ENCODE data around the gene SLC6A18. TPM values are rescaled to one million over a fixed set of nuclear protein-coding genes. Genes with fewer than 3 reads are reported as not detected.

SLC6A18 gene
- total and polyA plus RNA-seq, 9 donors, result not detected

- Histone ChIP-seq H3K27ac (ENCODE audit: low read length) (no peak overlapping the region), H3K9me3 (replicated peaks; ENCODE audit: control insufficient read depth, low read depth, low read length) (no peaks in the 10 kb centered on the region), H3K27me3 (ENCODE audit: control insufficient read depth, insufficient read depth, low read length) (peaks cover 64% of the 10 kb centered on the region), H3K36me3 (ENCODE audit: control insufficient read depth, insufficient read depth, low read length) (no peaks in the 10 kb centered on the region), H3K4me3 (ENCODE audit: low read length) (no peak overlapping the region), H3K4me1 (ENCODE audit: control insufficient read depth, insufficient read depth, low read length) (no peaks in the 10 kb centered on the region)
- WGBS (ENCODE audit: insufficient coverage), result 62% methylated on average over 18 of the region's 21 CpGs
- DNase-seq, result no peak
These were observed 19.1 kb downstream of the SLC6A18 start for GRCh38 chr5:1244255-1244654.

GRCh38 chr5:1244976-1245375, 19.8 kb downstream of the SLC6A18 start:
- H3K4me1 ChIP-seq (ENCODE audit: control insufficient read depth, insufficient read depth, low read length), result no peaks in the 10 kb centered on the region
- no peaks in the 10 kb centered on the region for H3K9me3 ChIP-seq (replicated peaks; ENCODE audit: control insufficient read depth, low read depth, low read length)
- H3K36me3 ChIP-seq (ENCODE audit: control insufficient read depth, insufficient read depth, low read length), result no peaks in the 10 kb centered on the region
- H3K4me3 ChIP-seq (ENCODE audit: low read length), result no peak overlapping the region
- H3K27me3 ChIP-seq (ENCODE audit: control insufficient read depth, insufficient read depth, low read length), result peaks cover 69% of the 10 kb centered on the region
- 60% methylated on average over 8 of the region's 10 CpGs for WGBS (ENCODE audit: insufficient coverage)
- no peak for DNase-seq
- H3K27ac ChIP-seq (ENCODE audit: low read length), result no peak overlapping the region

GRCh38 chr5:1245905-1246576, 20.9 kb downstream of the SLC6A18 start:
- Histone ChIP-seq H3K4me1 (ENCODE audit: control insufficient read depth, insufficient read depth, low read length) (no peaks in the 10 kb centered on the region), H3K27me3 (ENCODE audit: control insufficient read depth, insufficient read depth, low read length) (peaks cover 70% of the 10 kb centered on the region), H3K4me3 (ENCODE audit: low read length) (no peak overlapping the region), H3K9me3 (replicated peaks; ENCODE audit: control insufficient read depth, low read depth, low read length) (no peaks in the 10 kb centered on the region), H3K27ac (ENCODE audit: low read length) (no peak overlapping the region), H3K36me3 (ENCODE audit: control insufficient read depth, insufficient read depth, low read length) (no peaks in the 10 kb centered on the region)
- DNase-seq, result no peak
- WGBS (ENCODE audit: insufficient coverage), result 25% methylated on average over 55 of the region's 58 CpGs

GRCh38 chr5:1246711-1247431, 21.7 kb downstream of the SLC6A18 start:
- Histone ChIP-seq H3K36me3 (ENCODE audit: control insufficient read depth, insufficient read depth, low read length) (no peaks in the 10 kb centered on the region), H3K27ac (ENCODE audit: low read length) (no peak overlapping the region), H3K4me3 (ENCODE audit: low read length) (no peak overlapping the region), H3K4me1 (ENCODE audit: control insufficient read depth, insufficient read depth, low read length) (no peaks in the 10 kb centered on the region), H3K27me3 (ENCODE audit: control insufficient read depth, insufficient read depth, low read length) (peaks cover 75% of the 10 kb centered on the region), H3K9me3 (replicated peaks; ENCODE audit: control insufficient read depth, low read depth, low read length) (no peaks in the 10 kb centered on the region)
- 19% methylated on average over 42 of the region's 43 CpGs for WGBS (ENCODE audit: insufficient coverage)
- peak; percentile 77 for DNase-seq

GRCh38 chr5:1247811-1248210, 22.6 kb downstream of the SLC6A18 start:
- Histone ChIP-seq H3K9me3 (replicated peaks; ENCODE audit: control insufficient read depth, low read depth, low read length) (no peaks in the 10 kb centered on the region), H3K27ac (ENCODE audit: low read length) (no peak overlapping the region), H3K4me1 (ENCODE audit: control insufficient read depth, insufficient read depth, low read length) (no peaks in the 10 kb centered on the region), H3K36me3 (ENCODE audit: control insufficient read depth, insufficient read depth, low read length) (no peaks in the 10 kb centered on the region), H3K4me3 (ENCODE audit: low read length) (no peak overlapping the region), H3K27me3 (ENCODE audit: control insufficient read depth, insufficient read depth, low read length) (peaks cover 75% of the 10 kb centered on the region)
- 75% methylated on average over 5 of the region's 6 CpGs for WGBS (ENCODE audit: insufficient coverage)
- no peak for DNase-seq

GRCh38 chr5:1249366-1250280, 24.4 kb downstream of the SLC6A18 start:
- DNase-seq, result no peak
- peaks cover 62% of the 10 kb centered on the region for H3K27me3 ChIP-seq (ENCODE audit: control insufficient read depth, insufficient read depth, low read length)
- no peak overlapping the region for H3K4me3 ChIP-seq (ENCODE audit: low read length)
- WGBS (ENCODE audit: insufficient coverage), result 66% methylated on average over 29 of the region's 29 CpGs
- H3K36me3 ChIP-seq (ENCODE audit: control insufficient read depth, insufficient read depth, low read length), result no peaks in the 10 kb centered on the region
- H3K9me3 ChIP-seq (replicated peaks; ENCODE audit: control insufficient read depth, low read depth, low read length), result no peaks in the 10 kb centered on the region
- H3K27ac ChIP-seq (ENCODE audit: low read length), result no peak overlapping the region
- no peaks in the 10 kb centered on the region for H3K4me1 ChIP-seq (ENCODE audit: control insufficient read depth, insufficient read depth, low read length)

GRCh38 chr5:1251678-1252580, 26.7 kb downstream of the SLC6A18 start:
- Histone ChIP-seq H3K27ac (ENCODE audit: low read length) (no peak overlapping the region), H3K9me3 (replicated peaks; ENCODE audit: control insufficient read depth, low read depth, low read length) (no peaks in the 10 kb centered on the region), H3K27me3 (ENCODE audit: control insufficient read depth, insufficient read depth, low read length) (peaks cover 40% of the 10 kb centered on the region), H3K4me3 (ENCODE audit: low read length) (no peak overlapping the region), H3K36me3 (ENCODE audit: control insufficient read depth, insufficient read depth, low read length) (no peaks in the 10 kb centered on the region), H3K4me1 (ENCODE audit: control insufficient read depth, insufficient read depth, low read length) (no peaks in the 10 kb centered on the region)
- no peak for DNase-seq
- WGBS (ENCODE audit: insufficient coverage), result 37% methylated on average over 23 of the region's 27 CpGs

- no peaks in the 10 kb centered on the region for H3K9me3 ChIP-seq (replicated peaks; ENCODE audit: control insufficient read depth, low read depth, low read length)
- H3K36me3 ChIP-seq (ENCODE audit: control insufficient read depth, insufficient read depth, low read length), result no peaks in the 10 kb centered on the region
- H3K4me1 ChIP-seq (ENCODE audit: control insufficient read depth, insufficient read depth, low read length), result no peaks in the 10 kb centered on the region
- peaks cover 32% of the 10 kb centered on the region for H3K27me3 ChIP-seq (ENCODE audit: control insufficient read depth, insufficient read depth, low read length)
- 76% methylated on average over 5 of the region's 9 CpGs for WGBS (ENCODE audit: insufficient coverage)
- no peak overlapping the region for H3K27ac ChIP-seq (ENCODE audit: low read length)
- no peak for DNase-seq
- H3K4me3 ChIP-seq (ENCODE audit: low read length), result no peak overlapping the region
These were observed 27.5 kb downstream of the SLC6A18 start for GRCh38 chr5:1252681-1253080.

- Histone ChIP-seq H3K9me3 (replicated peaks; ENCODE audit: control insufficient read depth, low read depth, low read length) (no peaks in the 10 kb centered on the region), H3K27me3 (ENCODE audit: control insufficient read depth, insufficient read depth, low read length) (peaks cover 26% of the 10 kb centered on the region), H3K36me3 (ENCODE audit: control insufficient read depth, insufficient read depth, low read length) (no peaks in the 10 kb centered on the region), H3K4me1 (ENCODE audit: control insufficient read depth, insufficient read depth, low read length) (no peaks in the 10 kb centered on the region), H3K4me3 (ENCODE audit: low read length) (no peak overlapping the region), H3K27ac (ENCODE audit: low read length) (no peak overlapping the region)
- DNase-seq, result no peak
- 80% methylated on average over 28 of the region's 33 CpGs for WGBS (ENCODE audit: insufficient coverage)
These were observed 28.4 kb downstream of the SLC6A18 start for GRCh38 chr5:1253456-1254105.

All from muscle of leg (tissue), 11 donors.